Measurements from ENCODE around the gene MAPKAP1.

- no peak for TF ChIP-seq GATA2 (IDR thresholded peaks at IDR 0.05; ENCODE audit: low read depth, low read length)
- no peak for TF ChIP-seq GATA3 (IDR thresholded peaks at IDR 0.05; ENCODE audit: low read depth, low read length)
Measured at GRCh38 chr9:125487842-125488241, 219.2 kb downstream of the MAPKAP1 start.

All from SH-SY5Y (cell line).